ENCODE measurements around the gene SUCLG2. TPM values are rescaled to one million over a fixed set of nuclear protein-coding genes. Genes with fewer than 3 reads are reported as not detected.

SUCLG2 gene
- total RNA-seq, 4 donors from 2014 or later = 29.5 to 40.2 (median 35.7) TPM

- H3K27me3 ChIP-seq = no peaks in the 10 kb centered on the region
- TF ChIP-seq POLR2AphosphoS5 (IDR thresholded peaks at IDR 0.05) (no peak), POLR2A (IDR thresholded peaks at IDR 0.05) (no peak), CTCF (IDR thresholded peaks at IDR 0.05) (no peak), EP300 (IDR thresholded peaks at IDR 0.05) (no peak)
- no peak overlapping the region for H3K27ac ChIP-seq
- H3K36me3 ChIP-seq = no peaks in the 10 kb centered on the region
- H3K4me1 ChIP-seq = peaks cover 8% of the 10 kb centered on the region
- 79% methylated on average over 8 of the region's 8 CpGs for WGBS
- no peak overlapping the region for H3K4me3 ChIP-seq
- H3K9me3 ChIP-seq = no peaks in the 10 kb centered on the region
- no peak for DNase-seq (ENCODE audit: low spot score in 2 of 2)
Observed at GRCh38 chr3:67646586-67647234, 7.7 kb downstream of the SUCLG2 start.

- no peaks in the 10 kb centered on the region for H3K4me1 ChIP-seq
Observed at GRCh38 chr3:67644827-67645226, 9.6 kb downstream of the SUCLG2 start.

GRCh38 chr3:67642734-67643133 is 11.7 kb downstream of the SUCLG2 start:
- 0% methylated on average over 1 of the region's 1 CpG for WGBS

More at GRCh38 chr3:67644827-67645226, 9.6 kb downstream of the SUCLG2 start:
- no peak for DNase-seq (ENCODE audit: low spot score in 2 of 2)
- Histone ChIP-seq H3K9me3 (no peaks in the 10 kb centered on the region), H3K27ac (no peak overlapping the region), H3K36me3 (no peaks in the 10 kb centered on the region), H3K4me3 (no peak overlapping the region), H3K27me3 (no peaks in the 10 kb centered on the region)
- TF ChIP-seq EP300 (IDR thresholded peaks at IDR 0.05) (no peak), POLR2A (IDR thresholded peaks at IDR 0.05) (no peak), POLR2AphosphoS5 (IDR thresholded peaks at IDR 0.05) (no peak), CTCF (IDR thresholded peaks at IDR 0.05) (no peak)
- WGBS = 96% methylated on average over 1 of the region's 1 CpG

GRCh38 chr3:67642190-67642589 is 12.2 kb downstream of the SUCLG2 start:
- DNase-seq (ENCODE audit: low spot score in 2 of 2) = no peak
- Histone ChIP-seq H3K9me3 (no peaks in the 10 kb centered on the region), H3K27me3 (no peaks in the 10 kb centered on the region), H3K4me3 (no peak overlapping the region), H3K4me1 (no peaks in the 10 kb centered on the region), H3K36me3 (no peaks in the 10 kb centered on the region), H3K27ac (no peak overlapping the region)
- TF ChIP-seq CTCF (IDR thresholded peaks at IDR 0.05) = no peak
- TF ChIP-seq POLR2A (IDR thresholded peaks at IDR 0.05) = no peak
- no peak for TF ChIP-seq POLR2AphosphoS5 (IDR thresholded peaks at IDR 0.05)
- TF ChIP-seq EP300 (IDR thresholded peaks at IDR 0.05) = no peak
- WGBS = 91% methylated on average over 4 of the region's 4 CpGs

More at GRCh38 chr3:67642734-67643133, 11.7 kb downstream of the SUCLG2 start:
- TF ChIP-seq CTCF (IDR thresholded peaks at IDR 0.05) = no peak
- TF ChIP-seq POLR2A (IDR thresholded peaks at IDR 0.05) = no peak
- TF ChIP-seq POLR2AphosphoS5 (IDR thresholded peaks at IDR 0.05) = no peak
- TF ChIP-seq EP300 (IDR thresholded peaks at IDR 0.05) = no peak
- no peaks in the 10 kb centered on the region for H3K9me3 ChIP-seq
- H3K36me3 ChIP-seq = no peaks in the 10 kb centered on the region
- H3K4me1 ChIP-seq = no peaks in the 10 kb centered on the region
- no peak for DNase-seq (ENCODE audit: low spot score in 2 of 2)
- no peak overlapping the region for H3K27ac ChIP-seq
- H3K27me3 ChIP-seq = no peaks in the 10 kb centered on the region
- H3K4me3 ChIP-seq = no peak overlapping the region

- no peaks in the 10 kb centered on the region for H3K9me3 ChIP-seq
- H3K27ac ChIP-seq = no peak overlapping the region
- H3K27me3 ChIP-seq = no peaks in the 10 kb centered on the region
- no peak overlapping the region for H3K4me3 ChIP-seq
- H3K4me1 ChIP-seq = no peaks in the 10 kb centered on the region
- 89% methylated on average over 3 of the region's 3 CpGs for WGBS
- TF ChIP-seq CTCF (IDR thresholded peaks at IDR 0.05) (no peak), POLR2A (IDR thresholded peaks at IDR 0.05) (no peak), EP300 (IDR thresholded peaks at IDR 0.05) (no peak), POLR2AphosphoS5 (IDR thresholded peaks at IDR 0.05) (no peak)
- no peak for DNase-seq (ENCODE audit: low spot score in 2 of 2)
- no peaks in the 10 kb centered on the region for H3K36me3 ChIP-seq
Observed at GRCh38 chr3:67641451-67641850, 13.0 kb downstream of the SUCLG2 start.
